HG02678 (cell line): Measurements from ENCODE around the gene MPL.

Source experiments
- ATAC-seq: cut with Tn5 transposase; IDR thresholded peaks from one replicate; pipeline ENCODE4 v1.9.1; 2021; ENCODE audit warnings: mild to moderate bottlenecking, moderate library complexity; ENCODE audit not compliant: unreplicated experiment

The MPL gene

GRCh38 chr1:43337588-43337987 lies at the start of gene MPL:
MPL (plus strand) TSS chr1:43337818; CDS start chr1:43337849, 31 bp downstream.
- no peak for ATAC-seq

DNA sequence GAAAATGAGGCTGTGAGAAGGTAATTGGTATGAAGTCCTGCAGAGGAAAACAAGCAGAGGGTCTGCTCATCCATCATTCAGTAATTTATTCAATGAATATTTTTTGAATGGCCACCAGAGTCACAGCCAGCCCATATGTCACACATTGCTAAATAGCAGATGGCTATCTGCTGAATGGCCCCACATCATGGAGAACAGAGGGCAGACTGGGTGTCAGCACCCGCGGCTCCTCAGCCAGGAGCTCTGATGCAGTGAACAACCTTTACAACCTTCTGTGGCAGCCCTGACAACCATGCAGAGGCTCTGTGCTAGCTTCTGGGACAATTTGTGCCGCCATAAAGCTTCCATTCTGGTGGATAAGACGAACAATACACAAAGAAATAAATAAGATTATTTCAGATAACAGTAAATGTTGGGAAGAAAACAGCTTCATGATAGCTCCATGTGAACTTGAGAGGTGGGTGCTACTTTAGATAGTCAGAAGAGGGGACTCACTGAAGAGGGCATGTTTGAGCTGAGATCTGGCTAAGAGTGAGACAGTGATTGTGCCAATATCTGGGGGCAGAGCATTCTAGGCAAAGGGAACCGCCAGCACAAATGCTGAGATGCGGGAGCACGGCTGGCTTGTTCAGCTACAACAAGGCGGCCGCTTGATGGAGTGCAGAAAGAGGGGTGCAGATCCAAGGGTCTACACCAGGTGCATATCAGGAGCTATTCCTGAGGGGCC lies 49.4 kb upstream of the MPL start:
- no peak for ATAC-seq

DNA sequence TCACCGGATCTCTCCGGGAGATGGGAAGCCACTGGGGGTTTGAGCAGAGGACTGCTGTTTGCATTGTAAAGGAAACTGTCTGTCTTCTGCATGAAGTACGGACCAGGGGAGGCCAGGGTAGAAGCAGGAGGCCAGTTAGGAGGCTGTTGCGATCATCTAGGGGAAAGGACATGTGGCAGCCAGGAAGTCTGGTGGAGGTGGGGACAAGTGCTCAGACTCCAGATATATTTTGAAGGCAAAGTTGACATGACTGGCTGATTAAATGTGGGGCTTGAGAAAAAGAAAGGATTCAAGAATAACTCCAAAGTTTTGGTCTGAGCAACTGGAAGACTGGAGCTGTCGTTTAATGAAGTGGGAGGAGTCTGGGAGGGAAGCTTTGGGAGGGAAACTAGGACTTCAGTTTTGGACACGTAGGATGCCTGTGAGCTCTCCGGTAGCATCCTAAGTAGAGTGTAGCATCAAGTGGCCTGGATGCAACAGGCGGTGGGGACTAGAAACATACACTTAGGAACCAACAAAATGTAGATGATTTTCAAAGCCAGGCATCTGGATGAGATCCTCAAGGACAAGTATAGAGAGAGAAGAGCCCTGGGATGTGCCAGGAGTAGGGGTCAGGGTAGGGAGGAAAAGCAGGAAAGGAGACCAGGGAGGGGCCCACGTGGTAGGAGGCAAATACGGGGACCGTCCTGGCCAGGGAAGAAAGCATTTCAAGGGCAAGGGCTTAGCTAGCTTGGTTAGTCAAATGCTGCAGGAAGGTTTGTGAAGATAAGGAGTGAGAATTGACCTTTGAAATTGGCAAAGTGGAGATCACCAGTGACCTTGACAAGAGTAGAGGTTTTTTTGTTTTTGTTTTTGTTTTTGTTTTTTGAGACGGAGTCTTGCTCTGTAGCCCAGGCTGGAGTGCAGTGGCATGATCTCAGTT lies 48.6 kb upstream of the MPL start:
- no peak for ATAC-seq

GRCh38 chr1:43292216-43292615 lies 45.4 kb upstream of the MPL start:
- ATAC-seq: no peak

- ATAC-seq: no peak
Measured at GRCh38 chr1:43292679-43293078, 44.9 kb upstream of the MPL start.

DNA sequence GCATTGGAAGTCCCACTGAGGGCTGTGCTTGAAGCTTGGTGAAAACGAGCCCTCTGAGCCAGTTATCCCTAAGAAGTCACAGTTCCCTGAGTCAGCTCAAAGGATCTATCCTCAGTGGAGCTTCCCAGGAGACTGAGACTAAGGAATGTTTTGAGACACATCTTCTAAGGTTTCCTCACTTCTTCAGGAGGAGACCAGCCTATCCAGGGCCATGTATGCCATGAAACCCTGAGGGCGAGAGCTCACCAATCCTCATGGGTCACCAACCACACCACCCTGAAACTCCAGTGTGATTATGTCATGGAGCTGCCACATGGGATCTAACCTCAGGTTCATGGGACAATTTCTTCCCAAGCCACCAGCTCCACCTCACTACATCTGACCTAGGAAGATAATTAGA lies 44.4 kb upstream of the MPL start:
- ATAC-seq: no peak

GRCh38 chr1:43293896-43294760 lies 43.5 kb upstream of the MPL start:
- no peak for ATAC-seq

DNA sequence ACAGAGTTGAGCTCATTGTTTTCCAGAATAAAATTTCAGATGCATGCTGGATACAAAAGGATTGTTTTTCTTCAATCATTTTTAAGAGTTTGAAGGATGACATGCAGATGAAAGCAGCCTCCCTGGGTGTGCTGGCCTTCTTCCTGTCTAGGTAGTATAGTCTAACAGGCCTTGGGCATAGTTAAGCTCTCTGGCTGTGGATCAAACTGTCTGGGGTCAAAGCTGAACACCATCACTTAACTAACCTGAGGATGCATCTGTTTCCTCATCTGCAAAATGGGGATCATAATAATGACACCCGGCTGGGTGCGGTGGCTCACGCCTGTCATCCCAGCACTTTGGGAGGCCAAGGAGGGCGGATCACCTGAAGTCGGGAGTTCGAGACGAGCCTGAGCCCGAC lies 42.9 kb upstream of the MPL start:
- ATAC-seq: no peak

DNA sequence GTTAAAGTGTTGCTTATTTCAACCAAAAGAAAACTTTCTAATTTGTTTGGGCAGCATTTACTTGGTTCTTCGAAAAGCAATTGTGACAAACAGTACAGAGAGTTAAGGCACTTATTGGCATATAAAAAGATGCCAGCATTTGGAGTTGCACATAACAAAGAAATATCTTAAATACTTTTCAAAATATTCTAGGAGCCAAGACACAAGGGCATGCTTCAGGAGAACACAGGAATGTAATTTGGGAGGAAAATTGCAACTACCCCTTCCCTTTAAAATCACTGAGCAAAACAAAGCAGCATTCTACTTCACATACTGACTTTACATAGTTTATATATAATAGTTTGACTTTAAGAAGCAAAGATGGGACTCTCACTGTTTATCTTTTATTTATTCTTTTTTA lies 41.4 kb upstream of the MPL start:
- no peak for ATAC-seq

DNA sequence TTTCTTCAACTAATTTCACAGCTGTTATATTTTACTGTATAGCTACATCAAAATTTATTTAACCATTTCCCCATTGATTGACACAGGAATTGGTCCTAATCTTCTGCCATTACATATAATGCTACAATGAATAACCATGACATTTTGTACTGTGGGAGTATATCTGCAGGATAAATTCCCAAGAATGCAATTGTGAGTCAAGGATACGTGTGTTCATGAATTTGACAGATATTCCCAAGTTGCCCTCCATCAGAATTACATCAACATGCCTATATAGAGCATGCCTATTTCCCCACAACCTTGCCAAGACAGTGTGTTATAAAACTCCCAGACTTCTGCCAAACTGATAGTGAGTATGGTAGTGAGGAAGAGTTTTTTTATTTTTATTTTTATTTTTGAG lies 39.6 kb upstream of the MPL start:
- no peak for ATAC-seq

- ATAC-seq: no peak
Measured at GRCh38 chr1:43299101-43299500, 38.5 kb upstream of the MPL start.

GRCh38 chr1:43300378-43301094 lies 37.1 kb upstream of the MPL start, which contains the start of gene TIE1:
TIE1 (plus strand) TSS chr1:43300982; CDS start chr1:43301072, 90 bp downstream.
- no peak for ATAC-seq

GRCh38 chr1:43302201-43302600 lies 35.4 kb upstream of the MPL start:
- no peak for ATAC-seq

GRCh38 chr1:43302721-43303470 lies 34.7 kb upstream of the MPL start:
- ATAC-seq: no peak

GRCh38 chr1:43303471-43304313 lies 33.9 kb upstream of the MPL start:
- ATAC-seq: no peak

DNA sequence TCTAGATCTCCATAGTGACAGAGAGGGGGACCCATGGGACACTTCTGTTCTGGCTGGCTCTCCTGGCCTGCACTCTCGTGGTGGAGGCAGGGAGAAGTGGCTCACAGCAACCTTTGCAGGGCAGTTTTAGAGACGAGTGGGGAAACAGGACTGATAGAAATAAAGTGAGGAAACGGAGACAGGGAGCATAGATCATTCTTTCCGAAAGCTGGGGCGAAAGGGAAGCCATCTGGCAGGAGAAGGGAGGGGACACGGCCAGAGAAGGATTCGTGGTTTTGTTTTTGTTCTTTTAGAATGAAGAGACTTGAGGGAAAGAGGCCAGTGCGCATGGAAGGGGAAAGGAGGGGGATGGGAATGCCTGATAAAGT lies 33.3 kb upstream of the MPL start:
- ATAC-seq: no peak

DNA sequence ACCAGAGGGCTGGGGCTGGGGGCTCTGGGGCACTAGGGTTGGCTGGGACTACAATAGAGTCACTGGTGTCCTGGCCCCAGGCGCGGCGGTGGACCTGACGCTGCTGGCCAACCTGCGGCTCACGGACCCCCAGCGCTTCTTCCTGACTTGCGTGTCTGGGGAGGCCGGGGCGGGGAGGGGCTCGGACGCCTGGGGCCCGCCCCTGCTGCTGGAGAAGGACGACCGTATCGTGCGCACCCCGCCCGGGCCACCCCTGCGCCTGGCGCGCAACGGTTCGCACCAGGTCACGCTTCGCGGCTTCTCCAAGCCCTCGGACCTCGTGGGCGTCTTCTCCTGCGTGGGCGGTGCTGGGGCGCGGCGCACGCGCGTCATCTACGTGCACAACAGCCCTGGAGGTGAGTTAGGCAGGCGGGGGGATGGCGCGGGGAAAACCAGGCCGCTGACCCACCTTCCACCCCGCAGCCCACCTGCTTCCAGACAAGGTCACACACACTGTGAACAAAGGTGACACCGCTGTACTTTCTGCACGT lies 32.8 kb upstream of the MPL start:
- ATAC-seq: no peak

- no peak for ATAC-seq
Measured at GRCh38 chr1:43305461-43305860, 32.2 kb upstream of the MPL start.
